ENCODE measurements around the gene SDK2.

The SDK2 gene

DNA sequence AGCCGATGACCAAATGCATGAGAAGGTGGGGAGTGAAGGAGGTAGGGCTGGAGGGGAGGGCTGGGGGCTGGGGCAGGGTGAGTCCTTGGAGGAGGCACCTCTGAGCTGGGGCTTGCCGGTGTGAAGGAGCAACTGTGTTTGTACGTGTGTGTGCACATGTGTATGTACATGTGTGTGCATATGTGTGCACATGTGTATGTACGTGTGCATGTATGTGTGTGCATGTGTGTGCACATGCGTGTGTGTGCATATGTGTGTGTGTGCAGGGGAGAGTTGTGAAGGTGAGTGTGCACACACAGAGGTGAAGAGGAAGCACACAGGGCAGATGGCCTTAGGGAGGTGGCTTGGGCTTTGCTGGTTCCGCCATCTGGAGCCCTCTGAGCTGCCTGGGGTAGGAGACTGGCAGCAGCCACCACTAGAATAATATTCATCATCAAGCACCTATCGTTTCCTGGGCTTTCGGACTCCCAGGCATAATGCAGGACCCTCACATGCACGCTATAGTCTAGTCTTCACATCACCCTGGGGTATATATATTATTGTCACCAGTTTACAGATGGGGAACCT lies 211.5 kb downstream of the SDK2 start:
- TF ChIP-seq, protein P1, sequence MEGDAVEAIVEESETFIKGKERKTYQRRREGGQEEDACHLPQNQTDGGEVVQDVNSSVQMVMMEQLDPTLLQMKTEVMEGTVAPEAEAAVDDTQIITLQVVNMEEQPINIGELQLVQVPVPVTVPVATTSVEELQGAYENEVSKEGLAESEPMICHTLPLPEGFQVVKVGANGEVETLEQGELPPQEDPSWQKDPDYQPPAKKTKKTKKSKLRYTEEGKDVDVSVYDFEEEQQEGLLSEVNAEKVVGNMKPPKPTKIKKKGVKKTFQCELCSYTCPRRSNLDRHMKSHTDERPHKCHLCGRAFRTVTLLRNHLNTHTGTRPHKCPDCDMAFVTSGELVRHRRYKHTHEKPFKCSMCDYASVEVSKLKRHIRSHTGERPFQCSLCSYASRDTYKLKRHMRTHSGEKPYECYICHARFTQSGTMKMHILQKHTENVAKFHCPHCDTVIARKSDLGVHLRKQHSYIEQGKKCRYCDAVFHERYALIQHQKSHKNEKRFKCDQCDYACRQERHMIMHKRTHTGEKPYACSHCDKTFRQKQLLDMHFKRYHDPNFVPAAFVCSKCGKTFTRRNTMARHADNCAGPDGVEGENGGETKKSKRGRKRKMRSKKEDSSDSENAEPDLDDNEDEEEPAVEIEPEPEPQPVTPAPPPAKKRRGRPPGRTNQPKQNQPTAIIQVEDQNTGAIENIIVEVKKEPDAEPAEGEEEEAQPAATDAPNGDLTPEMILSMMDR (IDR thresholded peaks at IDR 0.05; ENCODE audit: borderline replicate concordance, control extremely low read depth, extremely low read depth, insufficient read depth, missing control alignments) = no peak
- DNase-seq (ENCODE audit: low spot score) = no peak
- in situ Hi-C loops (cut with MboI; ENCODE audit: low sequenced_read_pairs, unreplicated experiment) = loop anchor here (25.0 kb wide), 1 partner anchor 280 kb away; no protein-coding TSS in a partner anchor

DNA sequence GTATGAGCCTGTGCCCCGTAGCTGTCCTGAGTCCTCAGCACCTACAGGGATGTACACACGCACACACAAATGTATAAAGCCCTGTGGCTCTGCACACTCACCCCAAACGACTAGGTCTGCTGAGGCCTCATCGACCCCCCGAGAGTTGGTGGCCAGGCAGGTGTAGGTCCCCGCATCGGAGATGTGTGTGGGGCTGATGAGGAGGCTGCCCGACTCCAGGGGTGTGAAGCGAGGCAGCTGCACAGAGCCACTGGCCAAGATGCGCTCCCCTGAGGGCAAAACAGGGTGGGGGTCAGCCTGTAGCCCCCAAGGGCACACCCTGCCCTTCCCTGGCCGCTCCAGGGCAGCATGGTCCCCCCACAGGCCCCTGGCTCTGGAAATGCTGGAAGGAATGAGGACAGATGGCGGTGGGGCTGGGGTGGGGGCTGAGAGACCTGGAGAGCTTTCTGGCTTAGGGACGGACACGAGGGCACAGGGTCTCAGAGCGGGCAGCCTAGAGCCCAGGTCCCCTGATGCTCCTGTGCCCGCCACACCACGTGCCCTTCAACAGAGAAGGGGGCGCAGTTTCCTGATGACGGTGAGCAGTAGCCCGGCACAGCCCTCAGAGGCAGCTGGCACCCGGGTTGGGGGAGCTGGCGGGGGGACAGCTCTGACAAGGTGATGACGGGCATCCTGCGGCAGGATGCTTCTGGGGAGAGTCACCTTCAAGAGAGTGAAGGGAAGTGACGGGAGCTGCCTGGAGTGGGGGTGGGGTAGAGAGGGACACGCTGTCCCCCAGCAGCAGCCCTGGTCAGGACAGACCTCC lies 212.6 kb downstream of the SDK2 start:
- in situ Hi-C loops (cut with MboI; ENCODE audit: low sequenced_read_pairs, unreplicated experiment) = loop anchor here (25.0 kb wide), 1 partner anchor 281 kb away; no protein-coding TSS in a partner anchor
- TF ChIP-seq, protein P1 (IDR thresholded peaks at IDR 0.05; ENCODE audit: borderline replicate concordance, control extremely low read depth, extremely low read depth, insufficient read depth, missing control alignments) = no peak
- DNase-seq (ENCODE audit: low spot score) = no peak

GRCh38 chr17:73430848-73431247 lies 213.4 kb downstream of the SDK2 start:
- in situ Hi-C loops (cut with MboI; ENCODE audit: low sequenced_read_pairs, unreplicated experiment) = loop anchor here (25.0 kb wide), 1 partner anchor 281 kb away; no protein-coding TSS in a partner anchor
- no peak for DNase-seq (ENCODE audit: low spot score)
- TF ChIP-seq, protein P1 (IDR thresholded peaks at IDR 0.05; ENCODE audit: borderline replicate concordance, control extremely low read depth, extremely low read depth, insufficient read depth, missing control alignments) = no peak

DNA sequence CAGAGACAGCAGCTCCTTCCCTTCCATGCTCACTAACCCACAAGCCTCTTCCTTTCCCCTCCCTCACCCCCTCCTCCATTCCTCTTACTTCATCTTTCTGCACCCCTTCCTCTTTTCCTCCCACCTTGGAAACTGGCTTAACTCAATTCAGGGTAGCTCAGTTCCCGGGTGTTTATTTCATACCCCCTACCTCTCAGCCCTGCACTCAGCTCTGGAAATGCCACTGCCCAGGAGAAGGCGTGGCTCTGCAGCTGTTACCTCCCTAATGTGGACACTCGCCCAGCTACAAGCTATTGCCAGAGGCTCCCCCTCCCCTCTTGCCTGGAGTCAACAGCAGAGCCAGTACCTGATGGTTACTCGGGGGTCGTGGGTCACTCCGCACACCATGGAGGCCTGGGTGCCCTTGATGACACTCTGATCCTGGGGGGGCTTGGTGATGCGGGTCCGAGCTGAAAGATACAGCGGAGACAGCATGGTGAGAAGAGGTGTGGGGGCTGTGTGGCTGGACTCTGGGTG lies 214.0 kb downstream of the SDK2 start:
- TF ChIP-seq, protein P1 (IDR thresholded peaks at IDR 0.05; ENCODE audit: borderline replicate concordance, control extremely low read depth, extremely low read depth, insufficient read depth, missing control alignments) = no peak
- in situ Hi-C loops (cut with MboI; ENCODE audit: low sequenced_read_pairs, unreplicated experiment) = loop anchor here (25.0 kb wide), 1 partner anchor 282 kb away; no protein-coding TSS in a partner anchor
- DNase-seq (ENCODE audit: low spot score) = no peak

GRCh38 chr17:73429440-73430164 lies 214.6 kb downstream of the SDK2 start:
- TF ChIP-seq, protein P1 (IDR thresholded peaks at IDR 0.05; ENCODE audit: borderline replicate concordance, control extremely low read depth, extremely low read depth, insufficient read depth, missing control alignments) = peak; percentile 97
- in situ Hi-C loops (cut with MboI; ENCODE audit: low sequenced_read_pairs, unreplicated experiment) = loop anchor here (25.0 kb wide), 1 partner anchor 283 kb away; no protein-coding TSS in a partner anchor
- peak; percentile 92 for DNase-seq (ENCODE audit: low spot score)

- in situ Hi-C loops (cut with MboI; ENCODE audit: low sequenced_read_pairs, unreplicated experiment) = loop anchor here (25.0 kb wide), 1 partner anchor 285 kb away; no protein-coding TSS in a partner anchor
- no peak for DNase-seq (ENCODE audit: low spot score)
- TF ChIP-seq, protein P1 (IDR thresholded peaks at IDR 0.05; ENCODE audit: borderline replicate concordance, control extremely low read depth, extremely low read depth, insufficient read depth, missing control alignments) = no peak
Observed at GRCh38 chr17:73427198-73427597, 217.0 kb downstream of the SDK2 start.
